SHP77 (cell line): ENCODE results near the gene RGS3.
"Not testable (repeated sequence)": the region's sequence is repeated elsewhere in the genome, so short reads cannot be mapped to it uniquely, and the experiment has no call there.

Experiments used
- DNase-seq, 2 experiments: peaks; one replicate each; lab custom pipeline; 2025; lab: John Stamatoyannopoulos, UW

Gene RGS3

GRCh38 chr9:113488490-113488889, 25.0 kb downstream of the RGS3 start:
- no peak for DNase-seq

- DNase-seq = not testable (repeated sequence)
Observed at GRCh38 chr9:113491147-113491546, 27.6 kb downstream of the RGS3 start.

- no peak for DNase-seq
Observed at GRCh38 chr9:113492343-113493202, 29.0 kb downstream of the RGS3 start.

- no peak for DNase-seq
Observed at GRCh38 chr9:113493203-113493520, 29.6 kb downstream of the RGS3 start.

- DNase-seq = no peak
Observed at GRCh38 chr9:113495526-113495925, 32.0 kb downstream of the RGS3 start.

GRCh38 chr9:113497051-113497450, 33.5 kb downstream of the RGS3 start:
- no peak for DNase-seq

- DNase-seq = no peak
Observed at GRCh38 chr9:113499153-113499875, 35.8 kb downstream of the RGS3 start.

GRCh38 chr9:113499876-113500497, 36.5 kb downstream of the RGS3 start:
- no peak for DNase-seq

GRCh38 chr9:113501129-113501686, 37.7 kb downstream of the RGS3 start:
- no peak for DNase-seq

- DNase-seq = no peak
Observed at GRCh38 chr9:113501852-113502251, 38.3 kb downstream of the RGS3 start.

- DNase-seq = no peak
Observed at GRCh38 chr9:113502427-113503034, 39.0 kb downstream of the RGS3 start.

- DNase-seq = no peak
Observed at GRCh38 chr9:113503131-113503541, 39.6 kb downstream of the RGS3 start.

- no peak for DNase-seq
Observed at GRCh38 chr9:113503613-113504211, 40.2 kb downstream of the RGS3 start.

GRCh38 chr9:113504725-113505590, 41.4 kb downstream of the RGS3 start:
- DNase-seq = no peak

- DNase-seq = no peak
Observed at GRCh38 chr9:113506090-113506589, 42.6 kb downstream of the RGS3 start.

GRCh38 chr9:113507256-113507655, 43.7 kb downstream of the RGS3 start:
- DNase-seq = no peak

- DNase-seq = no peak
Observed at GRCh38 chr9:113508111-113508749, 44.7 kb downstream of the RGS3 start.

- DNase-seq = no peak
Observed at GRCh38 chr9:113509463-113509862, 45.9 kb downstream of the RGS3 start.

GRCh38 chr9:113511047-113511521, 47.6 kb downstream of the RGS3 start:
- no peak for DNase-seq
